ENCODE measurements around the gene RPL37.
"Not testable (repeated sequence)": the region's sequence is repeated elsewhere in the genome, so short reads cannot be mapped to it uniquely, and the experiment has no call there.

RPL37 gene

DNA sequence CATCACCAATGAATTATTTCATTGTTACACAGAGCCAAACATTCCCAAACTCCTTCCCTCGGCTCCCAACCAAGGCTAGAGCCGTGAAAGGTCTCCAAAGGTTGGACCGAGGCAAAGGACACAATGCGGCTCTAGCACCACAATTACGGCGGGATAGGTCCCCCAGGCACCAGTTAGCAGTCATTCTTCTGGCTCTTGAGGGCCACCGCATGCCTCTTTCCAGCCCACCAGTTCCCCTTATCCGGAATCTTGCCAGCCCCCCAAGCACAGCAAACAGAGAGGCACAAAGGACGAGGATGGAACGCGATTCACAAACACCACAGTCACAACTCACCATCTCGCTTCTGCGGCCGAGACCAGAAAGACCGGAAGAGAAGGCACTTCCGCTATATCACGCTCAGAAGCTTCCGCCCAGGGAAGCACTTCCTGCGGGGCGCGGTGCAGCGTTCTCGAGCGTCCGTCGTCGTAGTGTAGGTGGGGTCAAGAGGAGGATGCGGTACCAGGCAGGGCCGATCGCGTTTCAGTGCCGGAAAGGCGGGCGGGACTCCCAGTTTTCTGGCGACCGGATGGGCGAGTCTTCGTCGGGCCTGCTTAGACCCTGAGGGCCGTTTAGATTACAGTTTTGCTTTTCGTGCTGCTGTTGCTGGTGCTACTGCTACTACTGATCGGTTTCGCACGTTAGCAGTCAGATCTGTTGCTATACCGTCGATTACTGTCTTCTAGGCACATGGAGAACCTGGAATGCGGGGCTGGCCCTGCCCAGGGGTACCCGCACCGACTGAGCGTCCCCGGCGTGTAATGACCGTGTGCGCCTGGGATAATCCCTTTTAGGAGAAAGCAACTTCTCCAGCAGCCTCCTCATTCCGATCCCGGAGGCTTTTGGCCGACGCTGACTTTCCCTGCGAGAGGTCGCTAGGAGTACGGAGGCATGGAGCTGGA, at the start of gene RPL37:
TSS of gene RPL37 (minus strand) at position 374 of the 939 bp plus-strand sequence. CDS start at position 337, 37 bp downstream.
- peak; percentile 99 for DNase-seq

DNA sequence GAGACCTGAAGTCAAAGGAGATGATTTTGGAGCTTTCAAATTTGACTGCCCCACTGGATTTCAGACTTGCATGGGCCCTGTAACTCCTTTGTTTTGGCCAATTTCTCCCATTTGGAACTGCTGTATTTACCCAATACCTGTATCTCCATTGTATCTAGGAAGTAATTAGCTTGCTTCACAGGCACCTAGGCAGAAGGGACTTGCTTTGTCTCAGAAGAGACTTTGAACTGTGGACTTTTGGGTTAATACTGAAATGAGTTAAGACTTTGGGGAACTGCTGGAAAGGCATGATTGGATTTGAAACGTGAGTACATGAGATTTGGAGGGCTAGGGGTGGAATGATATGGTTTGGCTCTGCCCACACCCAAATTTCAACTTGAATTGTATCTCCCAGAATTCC, 48.0 kb upstream of the RPL37 start:
- DNase-seq, result not testable (repeated sequence)

DNA sequence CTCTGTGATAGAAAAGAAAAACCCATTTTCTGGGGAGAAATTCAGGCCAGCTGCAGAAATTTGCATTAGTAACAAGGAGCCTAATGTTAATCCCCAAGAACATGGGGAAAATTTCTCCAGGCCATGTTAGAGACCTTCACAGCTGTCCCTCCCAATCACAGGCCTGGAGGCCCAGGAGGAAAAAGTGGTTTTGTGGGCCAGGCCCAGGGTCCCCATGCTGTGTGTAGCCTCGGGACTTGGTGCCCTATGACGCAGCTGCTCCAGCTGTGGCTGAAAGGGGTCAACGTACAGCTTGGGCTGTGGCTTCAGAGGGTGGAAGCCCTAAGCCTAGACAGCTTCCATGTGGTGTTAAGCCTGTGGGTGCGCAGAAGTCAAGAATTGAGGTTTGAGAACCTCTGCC, 47.3 kb upstream of the RPL37 start:
- DNase-seq, result no peak

DNA sequence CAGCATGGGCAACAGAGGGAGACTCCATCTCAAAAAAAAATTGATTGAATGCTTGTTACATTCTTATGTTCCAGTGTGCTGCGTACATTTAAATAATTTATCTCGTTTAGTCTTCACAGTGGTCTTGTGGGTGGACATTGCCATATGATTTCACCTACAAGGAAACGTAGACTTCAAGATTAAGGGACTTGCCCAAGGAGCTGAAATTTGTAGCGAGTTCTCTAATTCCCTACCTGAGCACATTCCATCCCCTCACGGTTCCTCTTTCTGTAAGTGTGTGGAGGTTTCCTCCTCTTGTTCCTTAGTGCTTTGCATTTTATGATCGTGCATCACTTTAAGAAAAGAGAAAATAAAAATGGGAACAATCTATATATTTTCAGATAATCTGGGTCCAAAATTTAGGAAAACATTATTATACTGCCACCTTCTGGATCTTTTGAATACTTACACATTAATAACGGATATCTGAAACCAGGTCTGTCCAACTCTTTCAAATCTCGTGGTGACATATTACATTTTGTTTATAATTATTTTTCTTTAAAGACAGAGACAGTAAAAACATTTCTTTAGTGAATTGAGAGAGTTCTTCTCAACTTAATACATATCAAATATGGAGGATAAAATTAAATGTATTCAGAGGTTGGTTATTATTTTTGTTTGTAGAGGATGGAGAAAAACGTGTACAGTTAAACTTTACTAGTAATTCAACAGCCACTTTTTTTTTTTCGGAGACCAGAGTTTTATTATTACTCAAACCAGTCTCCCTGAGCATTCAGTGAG, 44.3 kb upstream of the RPL37 start:
- peak; percentile 6 for DNase-seq

DNA sequence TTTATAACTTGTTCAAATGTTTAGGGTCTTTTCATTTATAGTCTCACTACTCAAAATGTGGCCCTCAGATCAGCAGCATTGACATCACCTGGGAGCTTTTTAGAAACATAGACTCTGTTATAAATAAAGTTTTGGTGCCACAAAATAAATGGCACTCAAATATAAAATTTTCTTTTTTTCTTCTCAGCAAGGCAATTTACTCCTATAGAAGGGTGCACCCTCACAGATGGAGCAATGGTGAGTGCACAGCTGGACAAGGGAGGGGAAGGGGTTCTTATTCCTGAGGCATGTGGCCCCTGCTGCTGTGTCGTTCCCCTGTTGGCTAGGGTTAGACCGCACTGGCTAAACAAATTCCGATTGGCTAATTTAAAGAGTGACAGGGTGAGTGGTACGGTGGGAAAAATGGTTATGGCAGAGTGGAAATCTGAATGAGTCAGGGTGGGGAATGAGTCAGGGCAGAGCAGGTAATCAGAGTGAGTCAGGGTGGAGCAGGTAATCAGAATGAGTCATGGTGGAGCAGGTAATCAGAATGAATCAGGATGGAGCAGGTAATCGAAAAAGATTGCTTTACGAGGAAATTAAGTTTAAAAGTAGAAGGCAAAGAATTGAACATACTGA, 42.5 kb upstream of the RPL37 start:
- no peak for DNase-seq

DNA sequence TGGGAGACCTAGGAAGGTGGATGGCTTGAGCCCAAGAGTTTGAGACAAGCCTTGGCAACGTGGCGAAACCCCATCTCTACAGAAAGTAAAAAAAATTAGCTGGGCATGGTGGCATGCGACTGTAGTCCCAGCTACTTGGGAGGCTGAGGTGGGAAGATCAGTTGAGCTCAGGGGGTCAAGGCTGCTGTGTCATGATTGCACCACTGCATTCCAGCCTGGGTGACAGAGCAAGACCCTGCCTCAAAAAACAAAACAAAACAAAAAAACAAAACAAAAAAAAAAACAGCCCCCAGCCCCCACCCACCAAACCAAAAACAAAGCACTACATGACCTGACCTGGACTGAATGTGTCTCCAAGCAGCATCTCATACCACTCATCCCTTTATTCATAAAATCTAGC, 40.9 kb upstream of the RPL37 start:
- no peak for DNase-seq

DNA sequence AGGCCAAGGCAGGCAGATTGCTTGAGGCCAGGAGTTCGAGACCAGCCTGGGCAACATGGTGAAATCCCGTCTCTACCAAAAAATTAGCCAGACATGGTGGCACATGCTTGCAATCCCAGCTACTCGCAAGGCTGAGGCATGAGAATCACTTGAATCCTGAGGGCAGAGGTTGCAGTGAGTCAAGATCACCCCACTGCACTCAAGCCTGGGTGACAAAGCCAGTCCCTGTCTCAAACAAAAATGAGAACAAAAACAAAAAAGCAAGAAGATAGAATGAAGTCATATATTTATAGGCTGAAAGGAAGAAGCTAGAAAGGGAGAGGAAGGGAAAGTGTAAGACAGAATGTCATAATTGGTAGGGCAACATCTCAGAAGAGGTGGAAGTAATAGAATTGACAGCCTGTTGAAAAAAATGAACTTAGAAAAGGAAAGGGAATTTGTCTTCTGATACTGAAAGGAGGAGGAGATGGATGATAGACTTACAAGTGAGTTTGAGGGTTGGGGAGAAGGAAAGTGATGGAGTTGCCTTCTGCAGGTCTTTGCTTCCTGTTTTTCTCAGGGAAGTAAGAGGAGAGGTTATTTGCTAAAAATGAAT, 38.4 kb upstream of the RPL37 start:
- no peak for DNase-seq

DNA sequence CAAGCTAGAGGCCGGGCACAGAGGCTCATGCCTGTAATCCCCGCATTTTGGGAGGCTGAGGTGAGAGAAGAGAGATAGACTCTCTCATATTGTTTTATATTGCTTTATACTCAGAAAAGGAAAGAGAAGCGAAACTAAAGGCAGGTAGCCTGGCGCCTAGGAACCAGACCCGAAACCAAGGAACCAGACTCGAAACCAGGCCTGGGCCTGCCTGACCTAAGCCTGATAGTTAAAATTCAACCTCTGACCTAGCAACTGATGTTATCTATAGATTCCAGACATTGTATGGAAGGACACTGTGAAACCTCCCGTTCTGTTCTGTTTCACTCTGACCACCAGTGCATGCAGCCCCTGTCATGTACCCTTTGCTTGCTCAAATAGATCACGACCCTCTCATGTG, 37.2 kb upstream of the RPL37 start:
- not testable (repeated sequence) for DNase-seq

DNA sequence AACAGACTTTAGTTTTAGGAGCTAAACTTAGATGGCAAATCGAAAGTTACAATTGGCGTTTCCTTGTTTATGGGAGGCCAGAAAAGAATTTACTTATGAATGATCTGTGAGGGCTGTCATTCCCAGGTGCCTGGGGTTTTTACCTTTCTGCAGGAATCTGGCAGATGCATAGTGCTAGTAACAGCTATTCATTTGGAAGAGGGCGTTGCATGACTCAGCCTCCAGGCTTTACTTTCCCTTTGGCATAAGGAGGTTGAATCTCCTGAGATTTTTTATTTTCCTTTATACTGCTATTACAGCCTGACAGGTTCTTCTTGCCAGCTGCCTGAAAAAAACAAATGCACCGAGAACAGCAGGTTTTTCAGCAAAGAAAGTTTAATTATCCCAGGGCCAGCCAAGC, 36.2 kb upstream of the RPL37 start:
- DNase-seq, result no peak

DNA sequence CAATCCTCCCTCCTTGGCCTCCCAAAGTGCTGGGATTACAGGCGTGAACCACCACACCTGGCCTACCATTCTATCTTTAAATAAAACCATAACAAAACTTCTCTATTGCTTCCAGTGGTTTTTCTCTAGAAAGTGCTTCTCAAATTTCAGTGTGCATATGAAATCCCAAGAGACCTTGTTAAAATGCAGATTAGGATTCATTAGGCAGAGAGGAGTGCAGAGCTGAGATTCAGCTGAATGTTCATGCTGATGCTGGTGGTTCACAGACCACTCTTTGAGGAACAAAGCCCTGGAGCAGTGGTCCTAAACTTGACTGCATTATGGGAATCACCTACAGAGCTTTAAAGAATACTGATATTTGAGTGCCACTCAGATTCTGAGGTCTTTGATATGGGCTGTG, 34.4 kb upstream of the RPL37 start:
- DNase-seq, result no peak

DNA sequence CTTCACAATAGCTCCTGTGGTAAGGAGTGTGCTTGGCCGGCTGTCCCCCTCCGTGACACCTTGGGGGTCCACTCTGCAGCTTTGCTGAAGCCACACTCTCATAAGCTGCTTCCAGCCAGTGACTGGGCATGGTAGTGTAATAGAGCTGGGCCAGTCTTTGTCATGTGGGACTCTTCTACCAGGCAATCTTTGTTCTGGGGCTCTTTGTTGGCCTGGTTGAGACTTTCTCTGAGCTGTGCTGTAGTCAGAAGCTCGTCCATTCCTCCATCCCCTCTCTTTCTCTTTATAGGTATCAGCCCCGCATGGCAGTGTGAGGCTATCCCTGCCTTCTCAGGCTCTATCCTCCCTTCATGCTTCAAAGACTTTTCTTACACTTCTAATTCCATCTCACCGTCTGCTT, 31.8 kb upstream of the RPL37 start:
- no peak for DNase-seq

DNA sequence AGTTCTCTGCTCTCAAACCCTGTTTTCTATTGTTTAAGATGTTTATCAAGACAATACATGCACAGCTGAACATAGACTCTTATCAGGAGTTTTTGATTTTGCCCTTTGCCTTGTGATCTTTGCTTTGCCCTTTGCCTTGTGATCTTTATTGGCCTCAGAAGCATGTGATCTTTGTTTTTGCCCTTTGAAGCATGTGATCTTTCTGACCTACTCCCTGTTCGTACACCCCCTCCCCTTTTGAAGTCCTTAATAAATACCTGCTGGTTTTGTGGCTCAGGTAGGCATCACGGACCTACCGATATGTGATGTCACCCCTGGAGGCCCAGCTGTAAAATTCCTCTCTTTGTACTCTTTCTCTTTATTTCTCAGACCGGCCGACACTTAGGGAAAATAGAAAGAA, 30.0 kb upstream of the RPL37 start:
- not testable (repeated sequence) for DNase-seq

DNA sequence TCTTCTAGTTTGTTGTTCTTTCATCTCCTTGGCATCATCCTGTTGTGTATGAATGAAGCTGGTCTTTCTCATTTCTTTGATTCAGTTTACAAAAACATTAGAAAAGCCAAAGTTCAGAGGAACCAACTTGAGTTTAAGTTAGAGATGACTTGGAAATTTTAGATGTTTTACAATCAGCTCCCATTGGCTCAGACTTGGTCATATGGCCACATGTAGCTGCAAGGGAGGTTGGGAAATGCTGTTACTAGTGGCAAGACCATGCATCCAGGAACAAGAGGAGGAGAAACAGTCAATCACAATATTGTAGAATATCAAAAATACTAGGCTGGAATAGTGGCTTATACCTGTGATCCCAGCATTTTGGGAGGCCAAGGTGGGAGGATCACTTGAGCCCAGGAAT, 25.7 kb upstream of the RPL37 start:
- no peak for DNase-seq

DNA sequence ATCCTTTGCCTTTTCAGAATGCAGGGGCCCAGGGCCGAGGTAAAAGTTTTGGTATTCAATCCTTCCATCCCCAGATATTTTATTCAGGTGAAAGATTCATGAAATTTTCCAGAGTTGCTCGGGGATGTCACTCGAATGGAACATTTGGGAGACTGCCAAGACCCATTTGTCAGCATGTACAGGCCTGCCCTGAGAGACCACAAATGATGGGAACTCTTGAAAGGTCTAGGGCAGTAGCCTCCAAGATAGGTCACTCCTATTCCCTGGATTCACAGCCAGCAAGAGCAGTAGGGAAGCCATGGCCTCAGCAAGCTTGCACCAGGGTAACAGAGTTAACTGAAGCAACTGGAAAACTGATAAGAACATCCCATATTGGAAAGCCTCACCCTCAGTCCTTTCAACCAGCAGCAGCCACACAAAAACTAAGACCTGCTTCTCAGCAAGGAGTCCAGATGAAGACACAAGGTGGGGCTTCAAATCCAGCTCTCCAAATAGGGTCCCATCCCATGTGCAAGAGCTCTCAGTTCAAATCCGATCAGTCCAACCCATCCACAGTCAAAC, 18.7 kb upstream of the RPL37 start:
- no peak for DNase-seq

DNA sequence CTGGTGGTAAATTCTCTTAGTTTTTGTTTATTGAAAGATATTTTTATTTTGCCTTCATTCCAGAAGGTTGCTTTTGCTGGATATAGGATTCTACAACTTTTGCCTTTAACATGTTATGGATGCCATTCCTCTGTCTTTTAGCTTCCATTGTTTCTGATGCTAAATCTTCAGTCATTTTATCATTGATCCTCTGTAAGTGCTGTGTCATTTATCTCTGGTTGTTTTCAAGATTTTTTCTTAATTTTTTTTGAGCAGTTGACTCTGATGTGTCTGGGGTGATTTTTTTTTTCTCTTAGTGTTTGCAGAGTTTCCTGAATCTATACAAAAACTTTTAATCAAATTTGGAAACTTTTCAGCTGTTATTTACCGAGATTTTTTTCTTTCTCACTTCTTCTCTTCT, 12.5 kb upstream of the RPL37 start:
- DNase-seq, result no peak

DNA sequence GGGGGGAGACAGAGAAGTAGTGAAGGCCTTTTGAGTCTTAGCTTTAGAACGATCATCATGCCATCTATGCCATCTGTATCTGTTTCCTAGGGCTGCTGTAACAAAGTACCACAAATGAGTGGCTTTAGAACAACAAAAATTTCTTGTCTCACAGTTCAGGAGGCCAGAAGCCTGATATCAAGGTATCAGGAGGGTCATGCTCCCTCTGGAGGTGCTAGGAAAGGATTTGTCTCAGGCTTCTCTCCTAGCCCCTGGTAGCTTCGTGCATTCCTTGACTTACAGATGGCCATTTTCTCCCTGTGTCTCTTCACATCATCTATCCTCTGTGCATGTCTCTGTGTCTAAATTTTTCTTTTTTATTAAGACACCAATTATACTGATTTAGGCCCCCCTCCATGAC, 11.3 kb upstream of the RPL37 start:
- DNase-seq, result no peak

DNA sequence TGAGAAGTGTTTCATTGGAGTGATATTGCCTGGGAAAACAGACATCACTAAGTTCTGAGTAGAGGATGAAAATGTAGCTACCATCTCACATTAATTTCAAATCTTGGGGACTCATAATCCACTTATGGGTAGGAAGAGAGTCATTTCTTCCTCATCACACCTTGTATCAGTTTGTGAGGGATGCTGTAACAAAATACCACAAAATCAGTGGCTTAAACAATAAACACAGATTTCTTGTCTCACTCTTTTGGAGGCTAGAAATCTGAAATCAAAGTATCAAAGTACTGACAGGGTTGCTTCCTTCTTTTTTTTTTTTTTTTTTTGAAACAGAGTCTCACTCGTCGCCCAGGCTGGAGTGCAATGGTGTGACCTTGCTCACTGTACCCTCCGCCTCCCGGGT, 9.5 kb upstream of the RPL37 start:
- no peak for DNase-seq

DNA sequence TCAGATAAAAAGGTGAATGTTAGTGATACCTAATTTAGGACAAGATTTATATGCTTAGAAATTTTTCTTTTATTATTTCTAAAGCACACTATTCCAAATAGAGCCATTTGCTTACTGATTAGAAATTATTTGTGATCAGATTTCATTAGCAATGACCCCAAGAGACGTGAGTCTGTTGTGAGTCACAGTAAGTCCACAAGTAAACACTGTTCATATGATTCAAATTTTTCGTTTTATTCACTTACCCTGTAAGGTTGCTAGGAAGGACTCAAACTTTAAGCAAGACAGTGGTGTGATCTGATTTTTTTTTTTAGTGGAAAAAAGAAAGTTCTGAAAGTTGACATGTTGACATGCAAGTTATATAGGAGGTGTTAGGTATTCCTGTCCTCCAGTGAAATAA, 7.3 kb upstream of the RPL37 start:
- no peak for DNase-seq

DNA sequence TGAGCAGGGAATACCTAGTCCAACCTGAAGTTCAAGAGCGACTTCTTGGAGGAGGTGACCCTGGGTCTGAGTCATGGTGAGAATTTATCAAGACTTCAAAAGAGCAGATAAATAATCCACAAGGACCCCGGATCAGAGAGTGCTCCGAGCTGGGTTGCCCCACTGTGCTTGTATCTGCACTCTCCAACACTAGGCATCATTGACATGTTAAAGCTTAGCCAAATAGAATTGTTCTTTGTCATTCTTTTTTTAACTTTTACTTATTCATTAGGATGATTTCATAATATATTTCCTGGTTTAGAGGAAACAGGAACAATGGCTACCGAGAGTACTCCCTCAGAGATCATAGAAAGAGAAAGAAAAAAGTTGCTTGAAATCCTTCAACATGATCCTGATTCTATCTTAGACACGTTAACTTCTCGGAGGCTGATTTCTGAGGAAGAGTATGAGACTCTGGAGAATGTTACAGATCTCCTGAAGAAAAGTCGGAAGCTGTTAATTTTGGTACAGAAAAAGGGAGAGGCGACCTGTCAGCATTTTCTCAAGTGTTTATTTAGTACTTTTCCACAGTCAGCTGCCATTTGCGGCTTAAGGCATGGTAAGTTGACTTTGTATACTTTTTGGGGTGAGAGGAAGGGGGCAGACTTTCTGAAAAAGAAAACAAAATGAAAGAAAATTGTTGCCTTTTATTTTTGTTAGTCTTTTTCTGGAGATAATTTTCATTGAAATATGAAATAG, 6.2 kb upstream of the RPL37 start, which contains the start of gene CARD6:
TSS of gene CARD6 (plus strand) at position 300 of the 738 bp plus-strand sequence. CDS start at position 316, 16 bp downstream.
- peak; percentile 56 for DNase-seq

DNA sequence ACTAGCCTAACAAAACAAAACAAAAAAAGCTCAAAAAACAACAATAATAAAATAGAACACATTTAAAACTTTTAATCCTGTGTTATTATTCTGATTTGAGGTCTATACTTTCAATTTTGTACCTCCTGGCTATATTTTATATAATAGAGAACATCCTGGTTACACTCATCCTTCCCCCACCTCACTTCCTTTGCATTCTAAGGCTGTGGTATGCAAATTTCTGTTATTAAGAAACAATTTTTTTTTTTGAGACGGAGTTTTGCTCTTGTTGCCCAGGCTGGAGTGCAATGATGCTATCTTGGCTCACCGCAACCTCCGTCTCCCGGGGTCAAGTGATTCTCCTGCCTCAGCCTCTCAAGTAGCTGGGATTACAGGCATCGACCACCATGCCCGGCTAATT, 3.1 kb upstream of the RPL37 start:
- DNase-seq, result no peak

DNA sequence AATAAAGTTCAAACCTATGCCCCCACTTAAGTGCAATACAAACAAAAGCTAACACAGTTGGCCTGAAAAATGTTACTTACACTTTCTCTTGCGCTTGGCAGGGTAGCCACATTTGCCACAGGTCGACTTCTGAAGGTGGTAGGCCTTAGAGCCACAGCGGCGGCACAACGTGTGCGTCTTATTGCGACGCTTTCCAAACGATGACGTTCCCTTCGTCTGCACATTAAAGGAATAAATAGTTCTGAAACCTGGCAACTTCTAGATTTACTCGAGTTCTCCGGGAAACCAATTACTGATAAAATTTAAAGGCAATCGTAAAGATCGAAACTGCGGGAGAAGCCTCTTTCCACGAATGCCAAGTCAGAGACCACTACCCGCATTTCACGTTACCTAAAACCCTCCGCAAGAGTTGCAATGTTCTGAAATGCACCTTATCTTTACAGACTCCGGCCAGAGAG, 602 bp downstream of the RPL37 start:
- peak; percentile 67 for DNase-seq

DNA sequence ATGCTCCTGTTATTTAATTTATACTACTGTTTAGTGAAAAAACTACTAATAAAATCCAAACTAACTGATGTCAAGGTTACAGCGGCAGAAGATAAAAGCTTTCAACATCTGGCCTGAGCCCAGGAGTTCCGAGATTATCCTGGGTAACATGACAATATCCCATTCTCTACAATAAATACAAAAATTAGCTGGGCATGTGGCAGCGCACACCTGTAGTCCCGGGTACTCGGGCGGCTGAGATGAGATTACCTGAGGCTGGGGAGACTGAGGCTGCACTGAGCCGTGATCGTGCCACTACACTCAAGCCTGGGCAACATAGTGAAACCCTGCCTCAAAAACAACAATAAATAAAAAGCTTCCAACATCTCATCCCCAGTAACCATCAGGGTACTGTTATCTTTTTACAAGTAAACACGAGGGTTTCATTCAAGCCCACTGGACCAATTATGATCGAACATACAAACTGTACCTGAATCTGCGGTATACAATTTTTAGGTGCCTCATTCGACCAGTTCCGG, 1.3 kb downstream of the RPL37 start:
- DNase-seq, result no peak

Data from RPMI8226 (cell line).